Measurements from ENCODE around the gene SLC26A1.

DNA sequence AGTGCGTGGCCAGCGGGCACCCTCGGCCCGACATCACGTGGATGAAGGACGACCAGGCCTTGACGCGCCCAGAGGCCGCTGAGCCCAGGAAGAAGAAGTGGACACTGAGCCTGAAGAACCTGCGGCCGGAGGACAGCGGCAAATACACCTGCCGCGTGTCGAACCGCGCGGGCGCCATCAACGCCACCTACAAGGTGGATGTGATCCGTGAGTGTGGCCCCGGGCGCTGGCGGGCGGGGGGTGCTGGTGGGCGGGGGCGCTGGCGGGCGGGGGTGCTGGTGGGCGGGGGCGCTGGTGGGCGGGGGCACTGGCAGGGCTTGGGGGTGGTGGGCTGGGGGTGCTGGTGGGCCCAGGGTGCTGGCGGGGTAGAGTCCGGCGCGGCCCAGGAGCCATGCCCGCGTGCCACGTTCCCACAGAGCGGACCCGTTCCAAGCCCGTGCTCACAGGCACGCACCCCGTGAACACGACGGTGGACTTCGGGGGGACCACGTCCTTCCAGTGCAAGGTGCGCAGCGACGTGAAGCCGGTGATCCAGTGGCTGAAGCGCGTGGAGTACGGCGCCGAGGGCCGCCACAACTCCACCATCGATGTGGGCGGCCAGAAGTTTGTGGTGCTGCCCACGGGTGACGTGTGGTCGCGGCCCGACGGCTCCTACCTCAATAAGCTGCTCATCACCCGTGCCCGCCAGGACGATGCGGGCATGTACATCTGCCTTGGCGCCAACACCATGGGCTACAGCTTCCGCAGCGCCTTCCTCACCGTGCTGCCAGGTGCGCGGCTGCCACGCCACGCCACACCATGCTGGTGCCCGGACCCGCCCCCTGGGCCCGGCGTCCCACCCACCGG, 30.9 kb upstream of the SLC26A1 start:
- no peak for TF ChIP-seq CTCF (IDR thresholded peaks at IDR 0.05; ENCODE audit: low read length)
- no peak for TF ChIP-seq EZH2 (optimal IDR thresholded peaks at IDR 0.05; ENCODE audit: low read depth, low read length)
- no peak for TF ChIP-seq EZH2phosphoT487 (IDR thresholded peaks at IDR 0.05; ENCODE audit: low read length)

Data from MM.1S (cell line).